Activated CD8-positive, alpha-beta memory T cell treated with anti-CD3 and anti-CD28 coated beads for 1 hour (primary cell): Measurements from ENCODE around the gene SOCS4.

Experiments
- DNase-seq, 2 donors: peaks; one replicate each; pipeline ENCODE4 v3.0.0-alpha.2; 2020; ENCODE audit warnings: low read depth in 1 of 2; ENCODE audit errors: extremely low read depth in 1 of 2

Gene SOCS4

GRCh38 chr14:55085060-55085660 lies 58.1 kb downstream of the SOCS4 start:
- DNase-seq: no peak

DNA sequence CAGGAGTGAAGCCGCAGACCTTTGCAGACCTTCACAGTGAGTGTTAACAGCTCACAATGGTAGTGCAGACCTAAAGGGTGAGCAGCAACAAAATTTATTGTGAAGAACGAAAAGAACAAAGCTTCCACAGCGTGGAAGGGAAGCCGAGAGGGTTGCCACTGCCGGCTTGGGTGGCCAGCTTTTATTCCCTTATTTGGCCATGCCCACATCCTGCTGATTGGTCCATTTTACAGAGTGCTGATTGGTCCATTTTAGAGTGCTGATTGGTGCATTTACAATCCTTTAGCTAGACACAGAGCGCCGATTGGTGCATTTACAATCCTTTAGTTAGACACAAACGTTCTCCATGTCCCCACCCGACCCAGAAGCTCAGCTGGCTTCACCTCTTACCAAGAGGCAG lies 59.9 kb downstream of the SOCS4 start:
- DNase-seq: no peak

DNA sequence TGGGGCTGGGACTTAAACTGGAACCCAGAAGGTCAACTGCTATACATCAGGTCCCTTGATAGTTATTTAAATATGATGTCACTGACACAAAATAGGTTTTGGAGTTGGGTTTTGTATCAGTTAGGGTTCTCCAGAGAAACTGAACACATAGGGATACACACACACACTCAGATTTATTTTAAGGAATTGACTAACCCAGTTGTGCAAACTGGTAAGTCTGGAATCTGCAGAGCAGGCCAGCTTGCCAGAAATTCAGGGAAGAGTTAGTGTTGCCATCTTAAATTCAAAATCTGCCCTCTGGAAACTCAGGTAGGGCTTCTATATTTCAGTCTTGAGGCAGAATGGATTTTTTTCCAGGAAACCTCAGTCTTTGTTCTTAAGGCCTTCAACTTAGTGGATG lies 61.3 kb downstream of the SOCS4 start:
- DNase-seq: no peak

DNA sequence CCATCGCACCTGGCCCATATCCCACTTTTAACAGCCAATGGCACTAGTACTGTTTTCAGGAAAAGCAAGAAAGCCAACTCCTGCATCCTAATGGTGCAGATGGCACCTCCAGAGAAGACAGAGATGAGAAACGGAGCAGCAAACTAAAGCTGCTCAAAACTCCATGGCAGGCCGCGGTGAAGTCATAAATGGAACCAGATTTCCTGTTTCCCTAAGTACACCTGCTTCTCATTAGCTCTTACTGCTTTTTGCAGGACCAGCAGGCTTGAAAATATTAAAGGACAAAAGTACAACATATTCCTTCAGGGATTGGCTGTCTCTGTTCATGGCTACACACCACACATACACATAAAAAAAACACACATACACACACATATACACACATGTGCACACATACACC lies 65.3 kb downstream of the SOCS4 start:
- no peak for DNase-seq

DNA sequence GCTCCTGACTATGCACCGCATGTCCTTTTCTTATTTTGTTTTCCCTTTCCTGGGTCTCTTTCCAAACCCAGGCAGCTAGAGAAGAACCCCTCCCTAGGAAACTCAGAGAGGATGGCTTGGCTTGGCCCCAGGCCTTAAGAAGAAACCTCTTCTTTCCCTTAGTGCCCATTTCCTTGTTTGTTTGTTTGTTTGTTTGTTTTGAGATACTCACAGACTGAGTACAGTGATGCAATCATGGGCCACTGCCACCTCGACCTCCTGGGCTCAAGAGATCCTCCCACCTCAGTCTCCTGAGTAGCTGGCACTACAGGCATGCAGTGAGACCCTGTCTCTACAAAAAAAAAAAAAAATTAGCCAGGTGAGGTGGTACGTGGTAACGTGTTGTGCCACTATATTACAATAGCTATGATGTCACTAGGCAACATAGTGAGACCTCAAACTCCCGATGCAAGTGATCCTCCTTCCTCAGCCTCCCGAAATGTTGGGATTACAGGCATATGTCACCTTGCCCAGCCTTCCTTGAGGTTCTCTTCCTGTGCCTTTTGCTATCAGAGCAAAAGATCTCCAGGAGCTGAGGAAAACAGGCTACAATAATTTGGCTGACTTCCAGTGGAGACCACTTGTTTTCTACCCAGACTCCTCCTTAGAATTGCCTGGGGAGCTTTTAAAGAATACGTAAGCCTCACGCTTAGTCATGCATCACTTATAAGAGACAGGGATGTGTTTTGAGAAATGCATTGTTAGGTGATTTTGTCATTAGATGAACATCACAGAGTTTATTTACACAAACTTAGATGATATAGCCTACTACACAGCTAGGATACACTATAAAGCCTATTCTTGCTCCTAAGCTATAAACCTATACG lies 67.5 kb downstream of the SOCS4 start:
- no peak for DNase-seq

GRCh38 chr14:55097881-55098560 lies 71.0 kb downstream of the SOCS4 start:
- no peak for DNase-seq

GRCh38 chr14:55098561-55098898 lies 71.5 kb downstream of the SOCS4 start:
- no peak for DNase-seq
